HUDEP-2 (cell line): Measurements from ENCODE around the gene GMCL2.

Experiments used
- DNase-seq, 76 experiments: peaks; one replicate each; lab custom pipeline; 2025; ENCODE audit not compliant: unreplicated experiment in 76 of 76; lab: John Stamatoyannopoulos, UW

The GMCL2 gene

DNA sequence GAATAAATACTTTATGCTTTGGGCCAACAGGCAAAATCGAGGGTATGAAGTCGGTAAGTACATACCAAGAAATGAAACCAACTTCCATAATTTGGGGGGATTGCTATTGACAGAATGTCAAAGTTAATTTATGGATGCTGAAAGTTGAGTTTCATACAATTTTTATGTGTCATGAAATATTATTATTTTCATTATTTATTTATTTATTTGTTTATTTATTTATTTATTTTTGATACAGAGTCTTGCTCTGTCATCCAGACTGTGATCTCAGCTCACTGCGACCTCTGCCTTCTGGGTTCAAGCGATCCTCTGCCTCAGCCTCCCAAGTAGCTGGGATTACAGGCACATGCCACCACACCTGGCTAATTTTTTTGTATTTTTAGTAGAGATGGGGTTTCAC is 4.5 kb upstream of the GMCL2 start:
- no peak for DNase-seq

DNA sequence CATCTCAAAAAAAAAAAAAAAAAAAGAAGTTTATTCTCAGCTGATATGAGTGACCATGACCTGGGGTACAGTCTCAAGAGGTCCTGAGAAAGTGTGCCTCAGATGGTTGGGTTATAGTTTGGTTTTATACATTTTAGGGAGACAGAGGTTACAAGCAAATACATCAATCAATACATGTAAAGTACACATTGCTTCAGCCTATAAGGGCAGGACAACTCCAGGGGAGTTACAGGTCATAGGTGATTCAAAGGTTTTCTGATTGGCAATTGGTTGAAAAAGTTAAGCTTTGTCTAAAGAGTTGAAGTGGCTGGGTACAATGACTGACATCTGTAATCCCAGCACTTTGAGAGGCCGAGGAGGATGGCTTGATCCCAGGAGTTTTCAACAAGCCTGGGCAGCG is 2.3 kb upstream of the GMCL2 start:
- DNase-seq: no peak

DNA sequence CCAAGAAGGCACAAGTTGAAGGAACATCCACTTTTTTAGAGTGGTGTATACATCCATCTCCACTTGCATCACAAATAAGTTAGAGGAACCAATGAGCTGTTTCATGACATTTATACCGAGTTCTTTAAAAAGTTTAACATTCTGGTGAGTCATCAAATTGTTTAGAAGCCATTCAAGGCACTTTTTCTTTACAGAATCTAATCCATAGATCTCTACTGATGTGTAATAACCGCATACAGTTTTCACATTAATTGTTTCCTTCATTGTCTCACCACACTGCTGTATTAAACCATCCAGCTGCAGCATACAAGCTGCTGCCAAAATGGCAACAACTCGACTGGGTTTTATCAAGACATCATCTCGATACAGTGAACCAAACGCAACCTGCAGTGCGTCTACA is 744 bp downstream of the GMCL2 start:
- DNase-seq: no peak

DNA sequence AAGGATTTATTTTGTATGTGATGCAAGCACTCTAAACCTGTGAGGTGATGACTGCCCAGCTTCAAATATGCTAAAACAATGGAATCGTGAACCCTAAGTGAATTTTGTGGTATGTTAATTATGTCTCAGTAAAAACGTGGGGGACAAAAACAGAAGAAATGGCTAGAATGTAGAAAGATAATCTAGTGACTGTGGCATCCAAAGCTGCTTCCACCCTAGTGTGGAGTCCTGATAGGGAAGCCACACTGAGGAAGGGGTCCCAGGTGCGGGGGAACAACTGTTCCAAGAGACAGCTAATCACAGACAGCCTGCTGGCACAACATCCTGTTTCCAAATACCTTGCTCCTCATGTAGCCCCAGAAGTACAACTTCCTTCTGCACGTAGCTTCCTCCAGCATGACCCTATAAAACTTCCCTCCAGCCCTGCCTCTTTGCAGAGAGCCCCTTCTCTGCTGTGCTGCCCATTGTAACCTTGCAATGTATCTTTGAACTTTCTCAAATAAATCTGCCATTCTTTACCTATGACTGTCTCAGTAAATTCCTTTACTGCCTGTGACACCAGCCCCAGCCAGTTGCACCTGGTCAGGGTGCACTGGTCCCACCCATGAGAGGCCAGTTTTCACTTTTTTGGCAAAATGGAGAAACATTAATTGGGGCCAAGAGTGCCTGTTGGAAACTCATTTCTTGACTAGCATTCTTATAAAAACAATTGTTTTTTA is 4.9 kb downstream of the GMCL2 start:
- no peak for DNase-seq

DNA sequence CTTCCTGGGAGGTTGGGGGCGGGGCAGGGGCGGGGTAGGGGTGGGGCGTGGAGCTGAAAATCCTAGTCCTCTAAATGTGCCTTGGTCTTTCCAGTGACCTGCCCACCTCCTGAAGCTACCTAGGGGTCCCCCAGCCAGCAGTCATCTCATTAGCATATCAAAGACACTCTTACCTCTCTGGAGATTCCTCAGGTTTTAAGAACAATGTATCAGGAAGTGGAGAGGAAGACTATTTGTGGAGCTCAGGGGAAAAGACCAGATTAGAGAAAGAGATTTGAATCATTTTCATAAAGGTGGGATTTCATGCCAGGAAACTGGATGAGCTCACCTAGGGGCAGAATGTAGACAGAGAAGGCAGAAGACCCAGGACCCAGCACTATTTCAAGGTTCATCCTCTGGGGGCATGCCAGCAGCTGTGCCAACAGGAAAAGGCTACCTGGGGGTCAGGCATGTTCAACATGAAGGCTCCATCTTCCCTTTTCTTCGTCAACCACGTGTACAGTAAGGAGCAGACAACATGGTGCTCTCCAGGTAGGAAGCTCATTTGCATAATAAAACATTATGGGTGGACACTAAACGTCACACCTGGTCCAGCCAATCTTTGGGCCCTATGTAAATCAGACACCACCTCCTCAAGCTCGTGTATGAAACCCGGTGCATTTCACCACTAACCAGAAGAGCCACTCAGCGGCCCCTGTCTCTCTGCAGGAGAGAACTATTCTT is 6.9 kb downstream of the GMCL2 start:
- no peak for DNase-seq

DNA sequence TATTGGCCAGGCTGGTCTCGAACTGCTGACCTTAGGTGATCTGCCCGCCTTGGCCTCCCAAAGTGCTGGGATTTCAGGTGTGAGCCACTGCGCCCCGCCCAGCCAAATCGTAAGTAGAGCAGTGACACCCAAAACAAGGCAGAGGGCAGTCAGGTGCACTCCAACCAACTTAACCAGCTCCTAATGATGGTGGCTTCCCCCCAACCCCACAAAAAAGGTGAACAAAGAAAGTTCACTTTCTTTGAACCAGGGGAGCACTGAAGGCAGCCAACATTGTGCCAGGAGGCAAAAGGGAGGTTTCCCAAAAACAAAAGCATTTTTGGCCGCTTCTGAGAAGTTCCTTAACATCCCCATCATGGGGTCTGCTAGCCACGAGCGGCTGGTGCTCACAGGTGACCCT is 9.6 kb downstream of the GMCL2 start:
- DNase-seq: no peak

DNA sequence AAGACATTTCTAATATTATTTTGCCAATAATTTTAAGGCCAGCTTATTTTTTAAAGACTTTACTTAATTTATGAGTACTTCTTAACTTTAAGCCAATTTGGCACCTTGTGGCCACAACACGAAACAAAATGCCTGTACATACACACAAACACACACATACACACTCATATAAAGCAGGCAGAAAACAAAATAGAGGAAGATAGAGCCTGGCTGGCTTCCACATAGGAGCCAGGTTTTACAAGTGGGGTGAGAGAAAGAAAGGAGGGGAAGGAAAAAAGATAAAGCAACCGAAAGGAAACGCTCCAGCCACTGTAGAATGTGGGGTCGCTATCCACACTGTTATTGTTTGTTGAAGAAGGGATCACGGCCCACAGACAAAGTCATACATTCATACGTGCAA is 10.4 kb downstream of the GMCL2 start:
- DNase-seq: no peak

DNA sequence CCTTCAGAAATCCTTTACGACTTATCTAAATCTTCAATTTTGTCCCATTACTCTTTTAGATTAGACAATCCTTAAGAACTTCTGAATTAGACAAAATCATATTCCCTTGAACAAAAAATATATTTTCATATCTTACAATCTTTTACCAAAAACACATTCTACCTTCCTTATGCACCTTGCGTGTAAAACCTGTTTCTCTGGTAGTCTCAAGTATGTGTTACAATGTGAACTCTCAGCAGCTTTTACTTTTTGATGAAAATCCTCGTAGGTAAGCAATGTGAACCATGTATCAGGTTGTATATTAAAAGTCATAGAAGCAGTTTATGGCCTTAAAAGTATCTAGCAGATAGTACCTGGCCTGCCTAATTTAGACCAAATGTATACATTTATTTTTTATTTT is 12.7 kb downstream of the GMCL2 start:
- DNase-seq: no peak

DNA sequence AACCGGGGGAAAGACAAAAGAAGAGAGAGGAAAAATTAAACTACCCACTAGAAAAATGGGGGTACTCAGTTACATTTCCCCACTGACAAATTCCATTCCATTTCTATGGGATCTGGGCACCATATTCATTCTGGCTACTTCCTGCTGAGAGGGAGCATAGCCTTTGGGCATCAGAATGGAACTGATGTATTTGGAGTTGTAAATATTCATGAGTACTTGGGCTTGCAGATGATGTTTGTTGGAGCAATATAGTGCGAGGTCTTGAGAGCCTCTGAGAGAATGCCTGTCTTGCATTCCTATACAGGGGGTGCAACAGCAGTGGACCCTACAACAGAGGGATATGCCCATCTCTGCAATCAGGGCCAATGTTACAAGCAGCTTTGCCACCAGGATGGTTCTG is 16.7 kb downstream of the GMCL2 start:
- DNase-seq: no peak

DNA sequence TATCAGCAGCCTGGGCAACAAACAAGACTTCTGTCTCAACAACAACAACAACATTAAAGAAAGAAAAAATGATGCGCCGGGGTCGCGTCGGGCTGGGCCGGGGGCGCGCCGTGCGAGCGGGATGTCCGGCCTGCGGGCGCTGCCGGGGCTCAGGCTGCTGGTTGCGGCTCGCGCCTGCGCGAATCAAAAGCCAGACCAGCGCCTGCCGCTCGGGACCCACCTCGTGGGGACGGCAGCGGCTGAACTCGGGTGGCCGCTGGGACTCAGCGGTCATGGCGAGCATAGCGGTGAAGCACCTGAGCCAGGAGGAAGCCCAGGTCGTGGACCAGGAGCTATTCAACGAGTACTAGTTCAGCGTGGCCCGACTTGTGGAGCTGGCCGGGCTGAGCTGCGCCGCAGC is 21.6 kb downstream of the GMCL2 start:
- DNase-seq: no peak

DNA sequence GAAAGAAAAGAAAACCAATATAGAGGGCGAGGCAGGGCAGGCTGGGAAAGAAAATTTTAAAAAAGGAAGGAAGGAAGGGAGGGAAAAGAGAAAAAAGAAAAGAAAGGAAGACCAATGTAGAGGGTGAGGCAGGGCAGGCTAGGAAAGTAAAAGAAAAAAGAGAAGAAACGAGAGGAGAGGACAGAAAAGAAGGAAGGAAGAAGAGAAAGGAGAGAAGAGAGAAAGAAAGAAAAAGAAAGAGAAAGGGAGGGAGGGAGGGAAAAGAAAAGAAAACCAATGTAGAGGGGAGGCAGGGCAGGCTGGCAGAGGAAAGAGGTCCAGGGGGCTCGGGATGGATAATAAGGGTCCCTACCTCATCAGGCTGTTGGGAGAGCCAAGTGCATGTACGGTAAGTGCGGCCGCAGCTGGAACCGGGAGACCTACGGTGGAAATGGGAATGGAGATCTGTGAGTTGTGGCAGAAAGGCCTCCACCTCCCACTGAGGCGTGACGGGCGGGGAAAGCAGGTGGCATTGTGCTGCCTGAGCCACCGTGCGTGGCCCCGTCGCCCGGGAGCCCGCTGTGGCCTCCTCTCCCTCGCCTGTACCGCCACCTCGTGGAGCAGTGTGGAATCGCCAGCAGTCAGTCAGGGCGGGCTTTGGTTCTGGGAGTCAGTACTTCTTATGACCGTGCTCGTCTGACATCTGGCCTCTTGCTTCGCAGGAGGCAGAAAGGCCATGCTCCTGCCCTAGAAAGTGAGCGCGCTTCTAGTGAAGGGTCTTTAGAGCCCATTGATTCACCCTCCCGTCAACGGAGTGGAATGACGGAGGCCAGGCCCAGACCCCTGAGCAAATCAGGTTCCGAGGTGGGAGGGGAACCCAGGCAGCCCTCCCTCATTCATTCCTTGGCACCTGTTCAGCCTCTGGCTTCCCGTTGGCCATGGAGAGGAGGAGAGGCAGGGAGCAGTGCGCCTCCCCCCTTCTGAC is 23.1 kb downstream of the GMCL2 start:
- DNase-seq: peak in 69 of 76 experiments; percentile 12 to 91 (median 64)

DNA sequence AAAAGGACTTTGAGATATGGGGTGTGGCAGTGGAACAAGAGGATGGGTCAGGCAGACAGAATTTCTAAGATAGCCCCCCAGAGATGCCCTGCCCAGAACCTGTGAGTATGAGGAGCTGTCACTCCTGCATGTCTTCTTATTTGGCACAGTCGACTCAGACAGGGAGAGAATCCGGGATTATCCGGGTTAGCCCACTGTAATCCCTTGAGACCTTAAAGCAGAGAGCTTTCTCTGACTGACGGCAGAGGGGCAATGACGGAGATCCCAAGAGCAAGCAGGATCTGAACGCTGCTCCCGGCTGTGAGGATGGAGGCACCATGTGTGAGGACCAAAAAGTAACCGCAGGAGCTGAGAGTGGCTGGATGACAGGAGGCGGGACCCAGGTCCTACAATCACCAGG is 24.7 kb downstream of the GMCL2 start:
- no peak for DNase-seq

DNA sequence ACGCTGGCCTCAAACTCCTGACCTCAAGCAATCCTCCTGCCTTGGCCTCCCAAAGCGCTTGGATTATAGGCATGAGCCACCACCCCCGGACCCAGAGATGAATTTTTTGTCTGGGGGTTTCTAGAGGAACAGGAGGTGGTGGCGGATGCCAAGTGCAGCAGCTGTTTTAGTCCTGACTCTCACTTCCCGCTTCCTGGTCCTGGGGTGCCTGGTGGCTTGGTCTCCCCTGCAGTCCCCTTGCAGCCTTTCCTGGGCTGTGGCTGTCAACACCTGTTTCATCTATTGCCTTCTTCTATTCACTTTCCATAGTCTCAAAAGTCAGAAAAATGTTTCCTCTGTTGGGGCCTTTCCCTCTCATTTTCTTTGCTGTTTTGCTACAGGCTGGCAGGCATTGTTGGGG is 27.0 kb downstream of the GMCL2 start:
- DNase-seq: no peak

DNA sequence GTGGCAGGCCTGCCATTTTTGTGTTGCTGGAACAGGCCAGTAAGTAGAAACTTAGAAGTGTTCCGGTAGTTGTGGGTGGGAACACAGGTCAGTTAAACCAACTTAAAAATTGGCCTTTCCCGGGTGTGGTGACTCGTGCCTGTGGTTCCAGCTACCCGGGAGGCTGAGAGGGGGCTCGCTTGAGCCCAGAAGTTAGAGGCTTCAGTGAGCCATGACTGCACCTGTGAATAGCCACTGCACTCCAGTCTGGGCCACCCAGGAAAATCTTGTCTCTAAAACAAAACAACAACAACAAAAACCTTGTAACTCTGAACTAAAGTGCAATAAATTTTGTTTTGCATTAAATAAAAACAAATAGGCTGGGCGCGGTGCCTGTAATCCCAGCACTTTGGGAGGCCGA is 32.1 kb downstream of the GMCL2 start:
- DNase-seq: no peak

DNA sequence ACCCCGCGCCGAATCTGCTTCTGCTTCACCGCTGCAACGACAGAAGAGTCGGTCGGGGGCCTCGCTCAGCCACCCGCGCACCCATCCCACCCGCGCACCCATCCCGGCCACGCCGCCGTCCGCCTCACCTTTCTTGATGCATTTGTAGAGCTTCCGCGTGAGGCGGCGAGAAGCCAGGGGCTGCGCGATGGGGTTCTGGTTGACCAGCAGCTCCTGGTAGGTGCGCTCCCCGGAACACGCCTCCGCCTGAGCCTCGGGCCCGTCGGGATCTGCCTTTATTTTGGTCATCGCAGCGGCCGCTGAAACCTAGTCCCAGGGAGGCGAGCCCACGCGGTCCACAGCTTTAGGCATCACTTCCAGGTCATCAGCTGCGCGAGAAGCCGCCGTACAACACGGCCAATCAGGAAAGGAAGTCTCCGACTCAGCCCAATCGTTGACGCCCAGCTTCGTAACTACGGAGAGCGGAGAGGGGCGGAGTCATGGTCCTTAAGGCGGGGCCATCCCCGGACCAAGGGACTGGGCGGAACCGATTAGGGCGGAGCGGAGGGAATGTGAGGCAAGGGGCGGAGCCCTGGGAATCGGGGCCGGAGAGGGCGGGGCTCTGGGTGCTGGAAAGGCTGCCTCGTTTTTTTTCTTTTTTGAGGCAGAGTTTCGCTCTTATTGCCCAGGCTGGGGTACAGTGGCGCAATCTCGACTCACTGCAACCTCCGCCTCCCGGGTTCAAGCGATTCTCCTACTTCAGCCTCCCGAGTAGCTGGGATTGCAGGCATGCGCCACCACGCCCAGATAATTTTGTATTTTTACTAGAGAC is 33.4 kb downstream of the GMCL2 start, which contains the start of gene NHP2:
TSS of gene NHP2 (minus strand) at position 356 of the 811 bp plus-strand sequence. CDS start at position 288, 68 bp downstream.
- DNase-seq: peak in 75 of 76 experiments; percentile 21 to 99 (median 96)

DNA sequence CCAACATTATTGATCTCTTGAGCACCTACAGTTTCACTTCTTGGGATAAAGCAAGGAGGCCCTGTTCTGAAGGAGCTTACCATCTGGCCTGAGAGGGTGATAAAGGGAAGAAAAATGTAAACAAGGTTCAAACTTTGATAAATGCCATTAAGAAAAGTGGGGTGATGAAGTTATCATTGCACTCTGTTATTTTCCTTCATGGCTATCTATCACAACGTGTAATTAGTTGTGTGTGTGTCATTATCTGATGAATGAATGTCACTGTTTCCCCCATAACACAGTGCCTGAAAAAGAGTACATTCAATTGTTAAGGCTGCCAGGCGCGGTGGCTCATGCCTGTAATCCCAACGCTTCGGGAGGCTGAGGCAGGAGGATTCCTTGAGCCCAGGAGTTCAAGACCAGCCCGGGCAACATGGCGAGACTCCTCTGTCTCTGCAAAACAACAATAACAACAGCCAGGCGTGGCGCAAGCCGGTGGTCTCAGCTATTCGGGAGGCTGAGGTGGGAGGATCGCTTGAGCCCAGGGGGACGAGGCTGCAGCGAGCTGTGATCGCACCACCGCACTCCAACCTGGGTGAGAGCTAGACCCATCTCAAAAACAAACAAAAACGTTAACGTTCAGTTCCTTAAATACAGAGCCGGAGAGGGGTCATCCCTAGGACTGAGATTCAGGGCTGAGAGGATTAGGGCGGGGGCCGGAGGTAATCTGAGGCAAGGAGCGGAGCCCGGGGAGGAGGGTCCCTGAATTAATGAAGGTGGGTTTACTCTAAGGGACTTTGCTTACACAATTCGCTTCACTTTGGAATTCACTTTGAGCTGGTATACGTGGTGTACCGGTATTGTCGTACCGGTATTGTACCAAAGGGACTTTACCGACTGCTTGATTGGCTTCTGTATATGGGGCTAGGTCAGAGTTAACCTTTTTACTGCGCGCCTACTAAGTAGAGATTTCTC is 34.4 kb downstream of the GMCL2 start:
- DNase-seq: no peak

DNA sequence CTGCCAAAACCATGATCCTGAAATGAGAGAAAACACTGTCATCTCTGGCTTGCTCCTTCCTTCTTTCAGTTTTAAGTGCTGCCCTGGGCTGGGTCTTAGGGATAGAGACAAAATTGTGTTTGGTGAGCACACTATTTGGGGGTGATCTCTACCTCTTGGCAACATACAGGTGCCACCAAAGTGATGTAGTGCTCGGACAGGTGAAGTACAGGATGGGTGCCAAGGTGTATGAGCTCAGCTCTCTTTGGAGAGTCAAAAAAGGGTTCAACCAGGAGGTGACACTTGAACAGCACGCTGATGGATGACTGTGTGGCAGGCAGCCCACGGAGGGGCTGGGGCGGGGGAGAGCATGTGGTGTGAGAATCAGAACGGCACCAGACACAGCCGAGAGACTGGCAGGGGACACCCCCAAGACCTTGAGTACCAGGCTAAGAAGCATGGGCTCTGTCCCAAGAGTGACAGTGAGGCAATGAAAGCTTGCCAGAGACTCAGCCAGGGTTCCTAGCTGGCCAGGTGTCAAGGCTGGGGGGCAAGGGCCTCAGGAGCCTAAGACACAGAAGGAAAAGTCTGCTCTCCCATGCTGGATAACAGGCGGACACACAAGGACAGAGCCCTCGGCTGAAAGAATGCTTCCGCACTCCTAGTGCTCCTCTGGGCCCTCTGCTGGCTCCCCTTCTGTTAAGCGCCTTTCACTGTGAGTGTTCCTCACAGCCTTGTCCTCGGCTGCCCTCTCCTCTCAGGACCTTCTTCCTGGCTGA is 36.0 kb downstream of the GMCL2 start:
- DNase-seq: peak in 1 of 76 experiments; percentile 15

DNA sequence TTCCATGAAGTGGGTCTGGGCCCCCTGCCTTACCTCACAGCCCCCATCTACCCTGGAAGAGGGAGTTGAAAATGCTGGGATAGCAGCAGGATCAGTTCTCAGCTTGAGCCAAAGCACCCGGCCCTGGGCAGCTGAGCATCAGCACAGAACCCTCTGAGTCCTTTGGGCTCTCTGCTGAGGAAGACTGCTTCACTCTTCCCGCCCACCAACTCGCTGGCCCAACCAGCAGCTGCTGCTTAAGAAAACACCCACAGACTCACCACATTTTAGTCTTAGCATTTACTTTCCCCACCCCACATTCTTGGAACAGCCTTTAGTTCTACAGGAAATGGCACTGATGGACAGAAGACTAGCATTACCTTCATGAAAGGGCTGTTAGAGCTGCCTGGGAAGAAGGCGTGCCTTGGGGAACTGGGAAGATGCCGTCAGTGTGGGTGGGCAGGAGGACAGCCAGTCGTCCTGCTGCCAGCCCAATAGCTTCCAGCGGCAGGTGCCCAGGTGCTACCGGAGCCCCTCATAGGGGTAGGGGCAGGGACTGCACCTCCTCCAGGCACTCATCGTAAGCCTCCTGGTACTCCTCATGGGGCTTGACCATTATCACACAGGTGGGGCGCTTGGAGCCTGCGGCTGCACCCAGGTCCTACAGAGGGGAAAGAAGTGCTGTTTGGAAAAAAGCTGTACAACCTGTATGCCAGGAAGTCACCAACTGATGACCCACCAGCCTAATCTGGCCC is 37.8 kb downstream of the GMCL2 start:
- DNase-seq: no peak
